ENCODE data around the gene CCDC102A. TPM values are rescaled to one million over a fixed set of nuclear protein-coding genes. Genes with fewer than 3 reads are reported as not detected.
"Not testable (repeated sequence)": the region's sequence is repeated elsewhere in the genome, so short reads cannot be mapped to it uniquely, and the experiment has no call there.

Gene CCDC102A
- total RNA-seq, 1 experiment from 2014 or later, result 4.1 TPM

GRCh38 chr16:57548408-57548807 is 12.0 kb upstream of the CCDC102A start:
- TF ChIP-seq CTCF (IDR thresholded peaks at IDR 0.05; ENCODE audit: unreplicated experiment), result no peak
- intact Hi-C loops (cut with micrococcal nuclease), result no loop called here
- H3K36me3 Mint-ChIP-seq (ENCODE audit: insufficient read depth, unreplicated experiment), result no peaks in the 10 kb centered on the region
- H3K27ac Mint-ChIP-seq (ENCODE audit: low read depth, unreplicated experiment), result no peak overlapping the region
- DNase-seq (ENCODE audit: unreplicated experiment), result no peak
- no peak overlapping the region for H3K4me3 Mint-ChIP-seq (ENCODE audit: unreplicated experiment)
- peaks cover 35% of the 10 kb centered on the region for H3K27me3 Mint-ChIP-seq (ENCODE audit: insufficient read depth, unreplicated experiment)
- H3K9me3 Mint-ChIP-seq (ENCODE audit: unreplicated experiment), result no peaks in the 10 kb centered on the region
- ChIA-PET CTCF (interaction anchor here (1.0 kb wide), 1 partner anchor 28 kb away, joined by 5 read pairs; no protein-coding TSS in a partner anchor), POLR2A (no interaction called here)
- no peaks in the 10 kb centered on the region for H3K4me1 Mint-ChIP-seq (ENCODE audit: insufficient read depth, unreplicated experiment)
- BruUV-seq (replicated peaks), result no TSS peak

GRCh38 chr16:57547524-57547923 is 11.2 kb upstream of the CCDC102A start:
- CTCF ChIA-PET, result interaction anchor here (0.6 kb wide), 1 partner anchor 497 kb away, joined by 6 read pairs; no protein-coding TSS in a partner anchor
- POLR2A ChIA-PET; H3K4me3 Mint-ChIP-seq (ENCODE audit: unreplicated experiment); DNase-seq (ENCODE audit: unreplicated experiment); H3K27ac Mint-ChIP-seq (ENCODE audit: low read depth, unreplicated experiment); H3K4me1 Mint-ChIP-seq (ENCODE audit: insufficient read depth, unreplicated experiment); intact Hi-C loops (cut with micrococcal nuclease); H3K36me3 Mint-ChIP-seq (ENCODE audit: insufficient read depth, unreplicated experiment); H3K9me3 Mint-ChIP-seq (ENCODE audit: unreplicated experiment); BruUV-seq (replicated peaks): not testable (repeated sequence)
- H3K27me3 Mint-ChIP-seq (ENCODE audit: insufficient read depth, unreplicated experiment), result peaks cover 35% of the 10 kb centered on the region

GRCh38 chr16:57544124-57544653 is 7.8 kb upstream of the CCDC102A start:
- BruUV-seq (replicated peaks), result no TSS peak
- TF ChIP-seq CTCF (IDR thresholded peaks at IDR 0.05; ENCODE audit: unreplicated experiment), result no peak
- H3K27me3 Mint-ChIP-seq (ENCODE audit: insufficient read depth, unreplicated experiment), result peaks cover 9% of the 10 kb centered on the region
- intact Hi-C loops (cut with micrococcal nuclease), result no loop called here
- CTCF ChIA-PET, result no interaction called here
- H3K4me1 Mint-ChIP-seq (ENCODE audit: insufficient read depth, unreplicated experiment), result no peaks in the 10 kb centered on the region
- H3K27ac Mint-ChIP-seq (ENCODE audit: low read depth, unreplicated experiment), result no peak overlapping the region
- DNase-seq (ENCODE audit: unreplicated experiment), result no peak
- H3K4me3 Mint-ChIP-seq (ENCODE audit: unreplicated experiment), result no peak overlapping the region
- no peaks in the 10 kb centered on the region for H3K9me3 Mint-ChIP-seq (ENCODE audit: unreplicated experiment)
- POLR2A ChIA-PET, result no interaction called here
- no peaks in the 10 kb centered on the region for H3K36me3 Mint-ChIP-seq (ENCODE audit: insufficient read depth, unreplicated experiment)

GRCh38 chr16:57541754-57542435 is 5.5 kb upstream of the CCDC102A start:
- ChIA-PET CTCF (interaction anchor here (0.5 kb wide), 2 partner anchors 95 to 128 kb away, joined by 3 read pairs; no protein-coding TSS in a partner anchor), POLR2A (no interaction called here)
- intact Hi-C loops (cut with micrococcal nuclease), result no loop called here
- DNase-seq (ENCODE audit: unreplicated experiment), result no peak
- H3K36me3 Mint-ChIP-seq (ENCODE audit: insufficient read depth, unreplicated experiment), result no peaks in the 10 kb centered on the region
- TF ChIP-seq CTCF (IDR thresholded peaks at IDR 0.05; ENCODE audit: unreplicated experiment), result no peak
- no peaks in the 10 kb centered on the region for H3K4me1 Mint-ChIP-seq (ENCODE audit: insufficient read depth, unreplicated experiment)
- no peak overlapping the region for H3K27ac Mint-ChIP-seq (ENCODE audit: low read depth, unreplicated experiment)
- no peaks in the 10 kb centered on the region for H3K9me3 Mint-ChIP-seq (ENCODE audit: unreplicated experiment)
- no TSS peak for BruUV-seq (replicated peaks)
- H3K4me3 Mint-ChIP-seq (ENCODE audit: unreplicated experiment), result no peak overlapping the region
- H3K27me3 Mint-ChIP-seq (ENCODE audit: insufficient read depth, unreplicated experiment), result peaks cover 19% of the 10 kb centered on the region
